Measurements from ENCODE around the gene SLC2A9. TPM values are rescaled to one million over a fixed set of nuclear protein-coding genes. Genes with fewer than 3 reads are reported as not detected.

SLC2A9 gene
- total and polyA plus RNA-seq, 2 donors (not counting 3 experiments of a cell fraction or from before 2014, with no cell fraction given), result 1.6 to 1.8 TPM

GRCh38 chr4:9994246-9994847 lies 26.9 kb downstream of the SLC2A9 start:
- intact Hi-C loops (cut with micrococcal nuclease), result no loop called here

More at GRCh38 chr4:9994246-9994847, 26.9 kb downstream of the SLC2A9 start:
- H3K4me1 ChIP-seq (ENCODE audit: control insufficient read depth, extremely low read depth, insufficient read depth, low read length), result no peaks in the 10 kb centered on the region
- FAIRE-seq, result no peak
- no TSS peak for BruUV-seq (replicated peaks)
- no peak overlapping the region for H3K4me3 ChIP-seq (replicated peaks in 1 of 3; ENCODE audit: insufficient read depth in 1 of 3, low read depth in 1 of 3, low read length in 3 of 3)
- CTCF ChIA-PET, result interaction anchor here (0.9 kb wide), 1 partner anchor 18 kb away, joined by 3 read pairs; no protein-coding TSS in a partner anchor
- H4K20me1 ChIP-seq (replicated peaks; ENCODE audit: control insufficient read depth, extremely low read depth, insufficient read depth, low read length), result no peaks in the 10 kb centered on the region
- DNase-seq (ENCODE audit: low read depth, low spot score), result no peak
- POLR2A ChIA-PET, result no interaction called here
- dilution Hi-C loops (cut with MboI; ENCODE audit: extremely low pct_ligation_motif_present, low sequenced_read_pairs), result no loop called here
- no peaks in the 10 kb centered on the region for H3K9me3 ChIP-seq (replicated peaks; ENCODE audit: control insufficient read depth, insufficient read depth, low read length)
- H3K9ac ChIP-seq (replicated peaks; ENCODE audit: extremely low read depth, insufficient read depth, low read length), result no peak overlapping the region
- no peak overlapping the region for H3K4me2 ChIP-seq (ENCODE audit: insufficient read depth, low read length)
- no peaks in the 10 kb centered on the region for H3K79me2 ChIP-seq (ENCODE audit: control insufficient read depth, insufficient read depth, low read length)
- H2AFZ ChIP-seq (ENCODE audit: low read depth, low read length), result no peak overlapping the region
- H3K9me1 ChIP-seq (replicated peaks; ENCODE audit: control insufficient read depth, extremely low read depth, insufficient read depth, low read length), result no peaks in the 10 kb centered on the region
- H3K36me3 ChIP-seq (ENCODE audit: control insufficient read depth in 2 of 2, extremely low read depth in 1 of 2, insufficient read depth in 2 of 2, low read length in 2 of 2), result no peaks in the 10 kb centered on the region
- H3K27ac ChIP-seq (ENCODE audit: insufficient read depth, low read depth, low read length), result no peak overlapping the region
- TF ChIP-seq GATA2 (IDR thresholded peaks at IDR 0.05; ENCODE audit: insufficient read depth, insufficient read length, low read depth, low read length), result no peak
- TF ChIP-seq MYC (IDR thresholded peaks at IDR 0.05; ENCODE audit: low read depth, low read length), result no peak
- TF ChIP-seq FOS (IDR thresholded peaks at IDR 0.05; ENCODE audit: borderline replicate concordance, insufficient read depth, low read length), result no peak
- no peak for TF ChIP-seq JUN (IDR thresholded peaks at IDR 0.05; ENCODE audit: borderline replicate concordance, insufficient read depth, insufficient read length, low read depth)
- no peak for TF ChIP-seq POLR2A (IDR thresholded peaks at IDR 0.05; ENCODE audit: low read depth, low read length)
- no peak for TF ChIP-seq POLR2AphosphoS5 (IDR thresholded peaks at IDR 0.05; ENCODE audit: insufficient read depth, low read depth, low read length)
- TF ChIP-seq EZH2 (IDR thresholded peaks at IDR 0.05; ENCODE audit: borderline replicate concordance, low read depth, low read length, severe bottlenecking), result no peak
- no peak for TF ChIP-seq CTCF (IDR thresholded peaks at IDR 0.05; ENCODE audit: extremely low read depth in 1 of 2, insufficient read depth in 1 of 2, low read depth in 1 of 2, low read length in 2 of 2)
- TF ChIP-seq, protein P1, sequence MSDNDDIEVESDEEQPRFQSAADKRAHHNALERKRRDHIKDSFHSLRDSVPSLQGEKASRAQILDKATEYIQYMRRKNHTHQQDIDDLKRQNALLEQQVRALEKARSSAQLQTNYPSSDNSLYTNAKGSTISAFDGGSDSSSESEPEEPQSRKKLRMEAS (IDR thresholded peaks at IDR 0.05; ENCODE audit: insufficient read depth, insufficient read length), result no peak
- no peaks in the 10 kb centered on the region for H3K27me3 ChIP-seq (ENCODE audit: control insufficient read depth in 2 of 2, insufficient read depth in 2 of 2, low read length in 2 of 2)
